Effector CD8-positive, alpha-beta T cell (primary cell): ENCODE data around the gene OPALIN.

Experiments used
- DNase-seq: peaks from one replicate; lab custom pipeline; 2025; lab: John Stamatoyannopoulos, UW

Gene OPALIN

GRCh38 chr10:96374004-96374403 lies 15.2 kb upstream of the OPALIN start:
- no peak for DNase-seq

GRCh38 chr10:96371356-96371755 lies 12.6 kb upstream of the OPALIN start:
- DNase-seq, result no peak

- DNase-seq, result peak; percentile 31
Measured at GRCh38 chr10:96370584-96371157, 11.9 kb upstream of the OPALIN start.

DNA sequence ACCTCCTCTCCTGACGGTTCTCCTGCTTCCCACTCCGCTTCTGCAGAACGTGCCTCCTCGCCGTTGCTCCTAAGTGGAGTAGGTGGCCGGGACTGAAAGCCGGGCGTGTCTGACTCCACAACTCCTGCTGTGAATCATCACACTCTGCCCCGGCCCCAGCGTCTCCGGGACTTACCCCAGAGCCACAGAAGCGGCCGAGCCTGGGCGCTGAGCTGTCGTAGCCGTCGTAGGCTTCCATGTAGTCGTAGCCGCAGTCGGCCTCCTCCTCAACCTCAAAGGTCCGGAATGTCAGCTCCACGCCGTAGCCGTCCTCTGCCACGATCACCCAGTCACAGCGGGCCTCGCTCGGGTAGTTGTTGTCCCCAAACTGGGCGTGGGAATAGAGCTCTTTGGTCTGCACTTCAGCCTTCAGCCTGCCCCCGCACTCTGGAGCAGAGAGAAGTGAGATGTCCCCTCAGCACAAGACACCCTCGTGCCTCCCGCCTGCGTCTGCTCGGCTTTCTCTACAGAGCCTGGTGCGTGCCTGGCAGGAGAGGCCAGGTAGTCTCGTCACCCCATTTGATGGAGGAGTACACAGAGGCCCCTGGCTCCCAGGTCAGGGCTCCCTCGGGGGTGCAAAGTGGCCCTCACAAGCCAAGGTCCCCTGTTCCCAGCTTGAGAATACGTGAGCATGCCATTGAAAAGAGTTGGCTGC lies 11.2 kb upstream of the OPALIN start:
- no peak for DNase-seq

GRCh38 chr10:96368971-96369370 lies 10.2 kb upstream of the OPALIN start:
- no peak for DNase-seq

- no peak for DNase-seq
Measured at GRCh38 chr10:96367470-96367869, 8.7 kb upstream of the OPALIN start.

DNA sequence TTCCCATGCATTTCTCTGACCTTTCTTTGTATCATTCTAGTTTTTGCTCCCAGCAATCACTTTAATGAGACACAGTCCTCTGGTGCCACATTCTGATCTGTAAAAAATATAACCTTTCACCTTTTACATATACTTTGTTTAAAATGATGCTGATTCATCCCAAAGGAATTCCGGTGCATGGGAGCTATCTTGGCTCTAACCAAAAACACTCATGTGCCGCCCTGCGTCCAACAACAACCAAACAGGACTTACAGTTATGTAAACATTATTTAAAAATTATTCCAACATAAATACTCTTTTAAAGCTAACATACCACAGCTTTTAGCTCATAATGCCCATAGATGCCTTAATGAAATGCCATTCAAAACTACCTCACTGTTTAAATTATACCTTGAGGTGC lies 7.7 kb upstream of the OPALIN start:
- DNase-seq, result no peak

GRCh38 chr10:96365571-96365970 lies 6.8 kb upstream of the OPALIN start:
- no peak for DNase-seq

DNA sequence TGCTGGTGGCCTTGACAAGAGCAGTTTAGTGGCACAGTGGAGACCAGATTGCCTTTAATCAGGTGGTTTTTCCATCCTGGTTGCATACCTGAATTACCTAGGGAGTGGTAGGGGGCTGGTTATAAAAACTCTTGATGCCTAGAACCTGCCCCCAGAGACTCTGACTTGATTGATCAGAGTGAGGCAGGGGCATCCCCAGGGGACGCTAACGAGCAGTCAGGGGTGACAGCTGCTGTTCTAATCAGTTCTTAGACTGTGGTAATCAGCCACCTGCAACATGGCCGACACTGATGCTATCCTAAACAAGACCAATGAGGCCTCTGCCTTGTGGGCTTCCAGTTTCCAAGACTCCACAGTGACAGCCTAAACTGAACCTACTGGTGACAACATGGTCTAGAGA lies 2.0 kb upstream of the OPALIN start:
- DNase-seq, result no peak

DNA sequence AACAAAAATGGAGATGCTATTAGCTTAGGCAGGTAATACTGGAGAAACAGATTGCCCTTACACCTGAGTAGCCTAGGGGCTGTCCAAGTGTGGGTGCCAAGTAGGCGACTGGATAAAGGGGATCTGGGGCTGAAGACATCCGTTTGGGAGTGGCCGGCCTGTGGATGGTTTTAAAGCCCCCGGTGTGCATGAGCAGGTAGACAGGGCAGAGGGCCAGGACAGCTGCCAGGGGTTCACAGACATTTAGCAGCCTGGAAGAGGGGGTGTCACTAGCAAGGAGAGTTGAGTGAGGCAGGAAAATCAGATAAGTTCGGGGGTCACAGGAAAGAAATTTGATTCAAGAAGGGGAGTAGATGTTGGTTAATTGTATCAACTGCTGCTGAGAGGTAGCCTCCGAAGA lies 1.5 kb upstream of the OPALIN start:
- DNase-seq, result no peak

GRCh38 chr10:96359616-96360015 lies 814 bp upstream of the OPALIN start:
- no peak for DNase-seq

DNA sequence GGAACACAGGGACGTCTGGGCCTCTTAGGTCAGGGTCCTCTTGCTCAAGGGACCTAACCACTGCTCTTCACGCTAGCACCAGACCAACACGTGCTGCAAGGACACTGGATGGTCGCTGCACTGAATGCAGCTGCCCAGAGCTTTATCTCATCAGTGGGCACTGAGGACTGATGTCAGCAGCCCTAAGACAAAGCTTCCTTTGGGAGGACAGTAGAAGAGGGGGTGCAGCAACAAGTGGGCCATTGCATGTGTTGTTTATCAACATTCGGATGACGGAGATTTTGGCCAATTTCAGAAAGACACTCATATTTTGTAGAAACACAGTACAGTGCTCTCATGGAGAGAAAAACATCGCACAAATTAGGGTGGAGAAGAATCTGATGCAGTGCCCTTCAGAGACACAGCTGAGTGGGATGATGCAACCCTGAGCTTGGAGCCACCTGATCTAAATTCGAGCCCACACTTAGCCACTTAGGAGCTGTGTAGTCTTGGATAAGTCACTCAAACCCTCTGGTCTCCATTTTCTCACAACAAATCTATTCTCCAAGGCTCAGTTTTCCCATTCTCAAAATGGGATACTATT lies 1.7 kb downstream of the OPALIN start:
- DNase-seq, result no peak

DNA sequence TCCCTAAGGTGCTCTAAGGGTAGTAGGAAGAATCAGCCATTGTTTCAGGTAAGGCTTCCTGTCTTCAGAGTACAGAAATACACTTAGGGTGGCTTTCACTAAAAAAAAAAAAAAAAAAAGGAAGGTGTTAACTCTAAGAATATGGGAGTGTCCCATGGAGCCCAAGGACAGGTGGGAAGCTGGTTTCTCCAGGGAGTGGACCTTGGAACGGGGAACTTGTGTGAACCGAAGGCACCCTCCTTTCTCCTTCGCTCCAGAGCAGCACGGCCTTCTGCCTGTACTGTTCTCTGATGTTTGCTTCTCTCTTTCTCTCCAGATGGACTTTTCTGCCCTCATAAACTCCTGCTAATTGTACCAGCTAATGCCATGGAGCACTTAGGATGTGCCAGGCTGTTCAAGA lies 6.2 kb downstream of the OPALIN start:
- DNase-seq, result no peak

- DNase-seq, result no peak
Measured at GRCh38 chr10:96352027-96352426, 6.8 kb downstream of the OPALIN start.

GRCh38 chr10:96346295-96346694 lies 12.5 kb downstream of the OPALIN start:
- no peak for DNase-seq

DNA sequence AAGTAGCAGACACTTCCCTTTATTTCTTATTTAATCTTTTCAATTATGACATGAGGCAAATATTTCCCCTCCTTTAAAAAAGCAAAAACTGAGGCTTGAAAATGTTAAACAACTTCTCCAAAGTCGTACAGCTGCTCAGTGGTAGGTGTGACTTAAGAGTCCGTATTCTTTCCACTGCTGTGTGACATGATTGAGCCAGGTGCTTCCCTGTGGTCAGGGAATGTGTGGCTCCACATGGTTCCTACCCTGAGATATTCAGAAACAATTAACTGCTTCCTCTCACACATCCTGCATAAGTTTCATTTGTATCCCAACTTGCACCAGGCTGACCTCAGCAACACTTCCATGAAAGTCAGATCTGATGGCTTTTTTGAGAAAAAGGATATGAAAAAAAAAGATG lies 13.6 kb downstream of the OPALIN start:
- no peak for DNase-seq

DNA sequence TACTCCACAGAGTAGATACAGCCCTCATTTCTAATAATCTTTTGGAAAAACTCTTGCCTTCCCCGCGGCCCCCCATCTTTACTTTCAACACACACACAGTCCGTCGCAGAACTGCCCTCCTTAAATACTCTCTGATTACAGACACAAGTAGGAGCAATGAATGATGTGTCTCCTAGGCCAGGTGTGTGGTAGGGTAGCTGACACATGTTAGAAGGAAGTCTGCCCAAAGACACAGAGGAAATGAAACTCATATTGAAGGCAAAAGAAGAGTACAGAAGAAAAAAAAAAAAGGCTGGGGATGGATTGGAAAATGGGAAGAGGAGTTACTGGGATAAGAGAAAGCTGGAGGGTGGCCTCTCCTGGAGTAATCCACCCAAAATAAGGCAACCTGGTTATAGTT lies 14.6 kb downstream of the OPALIN start:
- DNase-seq, result no peak

GRCh38 chr10:96342402-96342801 lies 16.4 kb downstream of the OPALIN start:
- no peak for DNase-seq

GRCh38 chr10:96341219-96342182 lies 17.3 kb downstream of the OPALIN start:
- DNase-seq, result no peak

DNA sequence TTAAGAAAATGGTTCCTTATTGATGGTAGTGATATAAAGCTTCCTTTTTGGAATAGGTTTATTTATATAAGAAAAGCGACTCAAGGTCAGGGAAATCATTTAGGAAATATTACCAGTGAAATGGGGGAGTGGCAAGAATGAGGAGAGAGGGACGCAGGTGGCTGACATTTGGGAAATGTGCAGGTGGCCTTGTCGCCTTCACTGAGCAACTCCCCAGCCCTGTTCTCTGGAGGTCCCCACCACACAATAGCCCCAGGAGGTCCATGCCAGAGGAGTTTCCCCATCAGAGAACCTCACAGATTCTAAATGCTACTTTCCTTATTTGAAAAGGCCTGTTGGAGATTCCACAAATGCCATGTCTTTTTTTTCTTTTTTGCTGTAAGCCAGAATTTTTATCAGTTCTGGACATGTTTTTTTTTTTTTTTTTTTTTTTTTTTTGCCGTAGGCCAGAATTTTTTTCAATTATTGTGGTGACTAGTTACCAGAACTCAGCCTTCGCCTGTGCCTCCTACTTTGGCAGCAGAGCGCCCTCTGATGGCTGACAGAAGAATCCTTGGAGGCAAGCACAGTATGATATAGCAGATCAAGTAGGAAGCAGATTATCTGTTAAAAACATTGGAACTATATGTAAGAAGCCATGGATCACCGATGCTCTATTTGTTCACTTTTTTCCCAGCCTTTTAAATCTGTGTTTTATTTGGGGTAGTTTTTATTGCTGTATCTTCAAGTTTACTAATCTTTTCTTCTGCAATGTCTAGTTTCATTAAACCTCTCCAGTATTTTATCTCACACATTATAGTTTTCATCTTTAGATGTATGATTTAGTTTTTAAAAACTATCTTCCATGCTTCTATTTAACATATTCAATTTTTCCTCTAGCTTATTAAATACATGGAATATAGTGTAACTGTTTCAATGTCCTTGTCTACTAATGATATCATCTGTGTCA lies 18.6 kb downstream of the OPALIN start:
- DNase-seq, result peak; percentile 37

- DNase-seq, result no peak
Measured at GRCh38 chr10:96339383-96339782, 19.4 kb downstream of the OPALIN start.
